NOMO-1 (cell line): Measurements from ENCODE around the gene ADAM10.
A peak's percentile ranks its signal among the peaks of the same experiment; 100 is the strongest.

Experiments used
- DNase-seq, 2 experiments: peaks; one replicate each; lab custom pipeline; 2025; ENCODE audit not compliant: unreplicated experiment in 2 of 2; lab: John Stamatoyannopoulos, UW

ADAM10 gene

GRCh38 chr15:58717357-58717756 is 32.1 kb downstream of the ADAM10 start:
- no peak for DNase-seq

- no peak for DNase-seq
Observed at GRCh38 chr15:58716027-58716426, 33.5 kb downstream of the ADAM10 start.

GRCh38 chr15:58715266-58715917 is 34.1 kb downstream of the ADAM10 start:
- DNase-seq: peak; percentile 28 to 61

GRCh38 chr15:58710701-58711100 is 38.8 kb downstream of the ADAM10 start:
- DNase-seq: no peak

- DNase-seq: no peak
Observed at GRCh38 chr15:58707397-58707796, 42.1 kb downstream of the ADAM10 start.

GRCh38 chr15:58705105-58705504 is 44.4 kb downstream of the ADAM10 start:
- no peak for DNase-seq

- no peak for DNase-seq
Observed at GRCh38 chr15:58704155-58704865, 45.2 kb downstream of the ADAM10 start.

- DNase-seq: no peak
Observed at GRCh38 chr15:58703610-58704009, 45.9 kb downstream of the ADAM10 start.

GRCh38 chr15:58702233-58702632 is 47.3 kb downstream of the ADAM10 start:
- no peak for DNase-seq

- DNase-seq: no peak
Observed at GRCh38 chr15:58701376-58701775, 48.1 kb downstream of the ADAM10 start.

- no peak for DNase-seq
Observed at GRCh38 chr15:58699769-58700168, 49.7 kb downstream of the ADAM10 start.

- DNase-seq: no peak
Observed at GRCh38 chr15:58698887-58699641, 50.4 kb downstream of the ADAM10 start.

GRCh38 chr15:58697220-58697619 is 52.3 kb downstream of the ADAM10 start:
- DNase-seq: no peak

GRCh38 chr15:58696738-58697137 is 52.8 kb downstream of the ADAM10 start:
- DNase-seq: no peak

GRCh38 chr15:58694641-58695398 is 54.7 kb downstream of the ADAM10 start:
- no peak for DNase-seq

GRCh38 chr15:58690703-58691102 is 58.8 kb downstream of the ADAM10 start:
- DNase-seq: no peak

GRCh38 chr15:58689646-58690045 is 59.9 kb downstream of the ADAM10 start:
- DNase-seq: no peak

- no peak for DNase-seq
Observed at GRCh38 chr15:58686286-58686685, 63.2 kb downstream of the ADAM10 start.

GRCh38 chr15:58684751-58685150 is 64.8 kb downstream of the ADAM10 start:
- DNase-seq: no peak

GRCh38 chr15:58684036-58684710 is 65.3 kb downstream of the ADAM10 start:
- DNase-seq: no peak
